Hepatocyte (in vitro differentiated cells): ENCODE measurements around the gene NR2F6. TPM values are rescaled to one million over a fixed set of nuclear protein-coding genes. Genes with fewer than 3 reads are reported as not detected.

ENCODE experiments used
- DNase-seq: peaks from one replicate; pipeline ENCODE4 v3.0.0-alpha.2; 2016; ENCODE audit warnings: low spot score
- H2AFZ ChIP-seq: fragments of 200-600 bp; sonication (generic); 2 replicates; pipeline ENCODE4 v1.6.0; 2016; ENCODE audit warnings: antibody characterized with exemption, mild to moderate bottlenecking
- H3K27ac ChIP-seq: fragments of 200-600 bp; sonication (generic); 2 replicates; pipeline ENCODE4 v1.5.1; 2016; ENCODE audit warnings: mild to moderate bottlenecking
- H3K27me3 ChIP-seq: fragments of 200-600 bp; sonication (generic); 2 replicates; pipeline ENCODE4 v1.6.1; 2016
- H3K36me3 ChIP-seq: fragments of 200-600 bp; sonication (generic); replicated peaks from 2 replicates; pipeline ENCODE4 v1.5.1; 2016; ENCODE audit warnings: low read depth; ENCODE audit not compliant: insufficient read depth
- H3K4me1 ChIP-seq: fragments of 200-600 bp; sonication (generic); 2 replicates; pipeline ENCODE4 v1.5.1; 2016; ENCODE audit warnings: mild to moderate bottlenecking, moderate library complexity; ENCODE audit not compliant: insufficient read depth
- H3K4me2 ChIP-seq: fragments of 200-600 bp; sonication (generic); 2 replicates; pipeline ENCODE4 v1.6.0; 2016
- H3K4me3 ChIP-seq: fragments of 200-600 bp; sonication (generic); 2 replicates; pipeline ENCODE4 v1.5.1; 2016; ENCODE audit warnings: mild to moderate bottlenecking
- H3K79me2 ChIP-seq: fragments of 200-600 bp; sonication (generic); 2 replicates; pipeline ENCODE4 v1.6.0; 2017; ENCODE audit warnings: mild to moderate bottlenecking
- H3K9me2 ChIP-seq: fragments of 200-600 bp; sonication (generic); replicated peaks from 2 replicates; pipeline ENCODE4 v1.6.0; 2017; ENCODE audit warnings: mild to moderate bottlenecking; ENCODE audit not compliant: insufficient read depth
- H3K9me3 ChIP-seq: fragments of 200-600 bp; sonication (generic); 2 replicates; pipeline ENCODE4 v1.5.1; 2016; ENCODE audit warnings: low read depth, mild to moderate bottlenecking
- H4K20me1 ChIP-seq: fragments of 200-600 bp; sonication (generic); 2 replicates; pipeline ENCODE4 v1.6.0; 2016; ENCODE audit warnings: mild to moderate bottlenecking; ENCODE audit not compliant: insufficient read depth, poor library complexity, severe bottlenecking
- CTCF ChIP-seq: fragments of 200-600 bp; sonication (generic); IDR thresholded peaks from 2 replicates; pipeline ENCODE4 v1.5.1; 2016; ENCODE audit warnings: antibody characterized with exemption, mild to moderate bottlenecking; ENCODE audit not compliant: poor library complexity
- EZH2 ChIP-seq: fragments of 200-600 bp; sonication (generic); IDR thresholded peaks from 2 replicates; pipeline ENCODE4 v1.6.1; 2016; ENCODE audit warnings: antibody characterized with exemption, mild to moderate bottlenecking, borderline replicate concordance
- EZH2phosphoT487 ChIP-seq: fragments of 200-600 bp; sonication (generic); IDR thresholded peaks from one replicate; pipeline ENCODE4 v1.6.1; 2018; ENCODE audit warnings: antibody characterized with exemption, mild to moderate bottlenecking, low read depth, moderate library complexity; ENCODE audit not compliant: unreplicated experiment, severe bottlenecking
- WGBS: methylation state at CpG from one replicate; pipeline ENCODE4 v1.1.6; 2016; ENCODE audit warnings: low lambda C conversion rate; ENCODE audit errors: missing lambda C conversion rate; 5-methylcytosine and 5-hydroxymethylcytosine counted together
- polyA plus RNA-seq: library from polyadenylated mRNA; unstranded; fragments of >200 nt; fragmentation: Nextera tagmentation; extraction: Ambion mirVana; gene quantifications from 2 replicates; pipeline ENCODE4 v1.2.1, GENCODE V29; 2016
- total RNA-seq: library from RNA; depleted of rRNA; stranded (reverse); fragments of >200 nt; gene quantifications from 2 replicates; pipeline ENCODE4 v1.2.3, GENCODE V29; 2014

NR2F6 gene
- total and polyA plus RNA-seq, 2 experiments from 2014 or later, result 116 to 169 TPM

DNA sequence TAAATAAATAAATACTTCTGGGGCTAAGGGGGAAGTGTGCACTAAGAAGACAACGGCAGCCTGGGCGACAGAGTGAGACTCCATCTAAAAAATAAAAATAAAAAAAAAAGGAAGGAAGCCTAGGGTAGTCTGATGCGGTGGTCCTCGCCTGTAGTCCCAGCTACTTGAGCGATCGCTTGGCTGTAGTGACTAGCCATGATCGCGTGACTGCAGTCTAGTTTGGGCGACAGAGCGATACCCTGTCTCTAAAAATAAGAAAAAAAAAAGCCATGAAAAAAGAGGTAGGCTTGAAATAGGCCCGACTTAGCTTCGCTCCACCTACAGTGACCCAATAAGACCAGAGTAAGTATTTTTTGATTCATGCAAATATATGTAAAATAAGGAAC, 20.9 kb upstream of the NR2F6 start:
- Histone ChIP-seq H3K4me1 (peaks cover 4% of the 10 kb centered on the region), H3K9me2 (no peaks in the 10 kb centered on the region), H3K9me3 (no peaks in the 10 kb centered on the region), H3K27me3 (no peaks in the 10 kb centered on the region), H3K79me2 (peaks cover 12% of the 10 kb centered on the region), H3K36me3 (no peaks in the 10 kb centered on the region), H3K4me3 (no peak overlapping the region), H4K20me1 (no peaks in the 10 kb centered on the region), H3K27ac (peak overlapping the region; percentile 11), H2AFZ (no peak overlapping the region), H3K4me2 (no peak overlapping the region)
- no peak for DNase-seq
- WGBS, result 93% methylated on average over 12 of the region's 12 CpGs
- TF ChIP-seq EZH2, result no peak
- no peak for TF ChIP-seq CTCF
- TF ChIP-seq EZH2phosphoT487, result no peak

DNA sequence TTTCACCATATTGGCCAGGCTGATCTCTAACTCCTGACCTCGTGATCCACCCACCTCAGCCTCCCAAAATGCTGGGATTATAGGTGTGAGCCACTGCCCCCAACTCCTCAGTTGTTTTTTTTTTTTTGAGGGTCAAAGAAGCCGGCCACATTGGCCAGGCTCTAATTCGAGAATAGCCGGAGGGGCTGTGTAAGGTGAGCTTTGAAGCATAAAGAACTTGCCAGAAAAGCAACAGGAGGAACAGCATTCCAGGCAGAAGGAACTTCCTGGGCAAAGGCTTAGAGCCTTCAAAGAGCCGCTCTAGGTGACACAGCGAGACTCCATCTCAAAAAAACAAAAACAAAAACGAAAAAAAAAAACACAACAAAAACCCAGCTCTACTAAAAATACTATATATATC, 20.3 kb upstream of the NR2F6 start:
- TF ChIP-seq CTCF (no peak), EZH2phosphoT487 (no peak), EZH2 (no peak)
- Histone ChIP-seq H3K27me3 (no peaks in the 10 kb centered on the region), H3K9me3 (no peaks in the 10 kb centered on the region), H3K4me2 (no peak overlapping the region), H4K20me1 (no peaks in the 10 kb centered on the region), H3K36me3 (no peaks in the 10 kb centered on the region), H3K27ac (no peak overlapping the region), H3K9me2 (no peaks in the 10 kb centered on the region), H3K4me1 (peaks cover 4% of the 10 kb centered on the region), H2AFZ (no peak overlapping the region), H3K79me2 (peaks cover 12% of the 10 kb centered on the region), H3K4me3 (no peak overlapping the region)
- DNase-seq, result no peak
- 84% methylated on average over 7 of the region's 7 CpGs for WGBS

DNA sequence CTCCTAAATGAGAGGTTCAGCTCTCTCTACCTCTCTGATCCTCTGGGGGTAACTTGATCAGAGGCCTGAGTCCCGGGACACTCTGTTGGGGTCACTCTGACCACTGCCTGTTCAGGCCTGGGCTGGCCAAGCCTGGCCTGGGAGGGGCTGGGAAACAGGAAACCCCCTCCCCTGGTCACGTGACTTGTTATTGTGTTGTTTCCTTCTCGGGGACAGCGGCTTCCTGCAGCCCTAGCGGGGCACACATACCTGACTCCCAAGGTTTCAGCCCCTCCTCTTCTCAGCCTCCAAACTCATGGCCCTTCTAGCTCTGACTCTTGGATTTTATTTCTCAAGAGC, 18.9 kb upstream of the NR2F6 start, which contains the start of gene USHBP1:
Gene USHBP1, minus strand, starts transcription at position 105 of the 339 bp plus-strand sequence. CDS start 446 bp downstream, outside the sequence.
- H2AFZ ChIP-seq, result no peak within 1 kb of the TSS
- WGBS, result 57% methylated on average over 5 of the region's 5 CpGs
- DNase-seq, result no peak
- no peaks in the 10 kb centered on the region for H3K9me2 ChIP-seq
- no peaks in the 10 kb centered on the region for H3K36me3 ChIP-seq
- H3K9me3 ChIP-seq, result no peaks in the 10 kb centered on the region
- H3K4me2 ChIP-seq, result no peak within 1 kb of the TSS
- H3K4me1 ChIP-seq, result peaks cover 4% of the 10 kb centered on the region
- H4K20me1 ChIP-seq, result no peaks in the 10 kb centered on the region
- no peak within 1 kb of the TSS for H3K27ac ChIP-seq
- no peak for TF ChIP-seq CTCF
- no peak for TF ChIP-seq EZH2
- no peak for TF ChIP-seq EZH2phosphoT487
- H3K27me3 ChIP-seq, result no peaks in the 10 kb centered on the region
- H3K4me3 ChIP-seq, result no peak within 1 kb of the TSS
- peaks cover 10% of the 10 kb centered on the region for H3K79me2 ChIP-seq
